ENCODE results near the gene ENTHD1. TPM values are rescaled to one million over a fixed set of nuclear protein-coding genes. Genes with fewer than 3 reads are reported as not detected.
A peak's percentile ranks its signal among the peaks of the same experiment; 100 is the strongest.

The ENTHD1 gene
- total and polyA plus RNA-seq, 9 of the 15 experiments (the other 6 are each of a cell fraction or from before 2014, with no cell fraction given), result 0.13 to 0.98 (median 0.35) TPM

- TF ChIP-seq JUND (IDR thresholded peaks at IDR 0.05; ENCODE audit: borderline replicate concordance, low read depth, low read length) (no peak), JUND (tag; IDR thresholded peaks at IDR 0.05; ENCODE audit: borderline replicate concordance, low read depth, low read length) (no peak), POLR2H (tag; IDR thresholded peaks at IDR 0.05; ENCODE audit: low read depth) (no peak), MBD1 (CRISPR knock-in tag; IDR thresholded peaks at IDR 0.05) (no peak), NFXL1 (CRISPR knock-in tag; IDR thresholded peaks at IDR 0.05) (no peak), HMGN3 (IDR thresholded peaks at IDR 0.05; ENCODE audit: borderline replicate concordance, extremely low read depth, insufficient read length, low read depth, low read length) (no peak), FOXK2 (conservative IDR thresholded peaks at IDR 0.05 in 1 of 2, IDR thresholded peaks at IDR 0.05 in 1 of 2; ENCODE audit: low read depth in 2 of 2) (no peak), ZNF507 (tag; conservative IDR thresholded peaks at IDR 0.05) (no peak), POLR2A (conservative IDR thresholded peaks at IDR 0.05) (no peak), BMI1 (IDR thresholded peaks at IDR 0.05; ENCODE audit: low read length) (no peak), CHD2 (IDR thresholded peaks at IDR 0.05; ENCODE audit: low read depth, low read length) (no peak), BRD4 (IDR thresholded peaks at IDR 0.05) (no peak), ESRRB (CRISPR knock-in tag; IDR thresholded peaks at IDR 0.05; ENCODE audit: borderline replicate concordance) (no peak), ZNF212 (CRISPR knock-in tag; IDR thresholded peaks at IDR 0.05) (no peak), ARID1B (IDR thresholded peaks at IDR 0.05) (0 out of 2 replicates have a peak, but pooled peaks have one; percentile 16), MAFK (IDR thresholded peaks at IDR 0.05; ENCODE audit: low read length) (peak; percentile 75; the same call in 1 of the 2 replicates), TRIM28 (IDR thresholded peaks at IDR 0.05) (peak; percentile 58; the same call in 1 of the 2 replicates), NR2C1 (IDR thresholded peaks at IDR 0.05) (no peak), NR2C1 (tag; IDR thresholded peaks at IDR 0.05) (no peak), ZNF830 (CRISPR knock-in tag; IDR thresholded peaks at IDR 0.05) (no peak)
- TF ChIP-seq, protein P1, sequence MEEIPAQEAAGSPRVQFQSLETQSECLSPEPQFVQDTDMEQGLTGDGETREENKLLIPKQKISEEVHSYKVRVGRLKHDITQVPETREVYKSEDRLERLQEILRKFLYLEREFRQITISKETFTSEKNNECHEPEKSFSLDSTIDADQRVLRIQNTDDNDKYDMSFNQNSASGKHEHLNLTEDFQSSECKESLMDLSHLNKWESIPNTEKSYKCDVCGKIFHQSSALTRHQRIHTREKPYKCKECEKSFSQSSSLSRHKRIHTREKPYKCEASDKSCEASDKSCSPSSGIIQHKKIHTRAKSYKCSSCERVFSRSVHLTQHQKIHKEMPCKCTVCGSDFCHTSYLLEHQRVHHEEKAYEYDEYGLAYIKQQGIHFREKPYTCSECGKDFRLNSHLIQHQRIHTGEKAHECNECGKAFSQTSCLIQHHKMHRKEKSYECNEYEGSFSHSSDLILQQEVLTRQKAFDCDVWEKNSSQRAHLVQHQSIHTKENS (CRISPR knock-in tag; IDR thresholded peaks at IDR 0.05), result no peak
- TF ChIP-seq, protein P2, sequence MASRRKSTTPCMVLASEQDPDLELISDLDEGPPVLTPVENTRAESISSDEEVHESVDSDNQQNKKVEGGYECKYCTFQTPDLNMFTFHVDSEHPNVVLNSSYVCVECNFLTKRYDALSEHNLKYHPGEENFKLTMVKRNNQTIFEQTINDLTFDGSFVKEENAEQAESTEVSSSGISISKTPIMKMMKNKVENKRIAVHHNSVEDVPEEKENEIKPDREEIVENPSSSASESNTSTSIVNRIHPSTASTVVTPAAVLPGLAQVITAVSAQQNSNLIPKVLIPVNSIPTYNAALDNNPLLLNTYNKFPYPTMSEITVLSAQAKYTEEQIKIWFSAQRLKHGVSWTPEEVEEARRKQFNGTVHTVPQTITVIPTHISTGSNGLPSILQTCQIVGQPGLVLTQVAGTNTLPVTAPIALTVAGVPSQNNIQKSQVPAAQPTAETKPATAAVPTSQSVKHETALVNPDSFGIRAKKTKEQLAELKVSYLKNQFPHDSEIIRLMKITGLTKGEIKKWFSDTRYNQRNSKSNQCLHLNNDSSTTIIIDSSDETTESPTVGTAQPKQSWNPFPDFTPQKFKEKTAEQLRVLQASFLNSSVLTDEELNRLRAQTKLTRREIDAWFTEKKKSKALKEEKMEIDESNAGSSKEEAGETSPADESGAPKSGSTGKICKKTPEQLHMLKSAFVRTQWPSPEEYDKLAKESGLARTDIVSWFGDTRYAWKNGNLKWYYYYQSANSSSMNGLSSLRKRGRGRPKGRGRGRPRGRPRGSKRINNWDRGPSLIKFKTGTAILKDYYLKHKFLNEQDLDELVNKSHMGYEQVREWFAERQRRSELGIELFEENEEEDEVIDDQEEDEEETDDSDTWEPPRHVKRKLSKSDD (conservative IDR thresholded peaks at IDR 0.05; ENCODE audit: low read length), result no peak
These were observed 154.1 kb downstream of the ENTHD1 start (continued) for GRCh38 chr22:39739338-39740027.

Data from K562 (cell line).